ELR (cell line): ENCODE results near the gene EYA3.

Source experiments
- DNase-seq: peaks from one replicate; pipeline ENCODE4 v3.0.0-alpha.2; 2015; ENCODE audit warnings: low read depth

EYA3 gene

DNA sequence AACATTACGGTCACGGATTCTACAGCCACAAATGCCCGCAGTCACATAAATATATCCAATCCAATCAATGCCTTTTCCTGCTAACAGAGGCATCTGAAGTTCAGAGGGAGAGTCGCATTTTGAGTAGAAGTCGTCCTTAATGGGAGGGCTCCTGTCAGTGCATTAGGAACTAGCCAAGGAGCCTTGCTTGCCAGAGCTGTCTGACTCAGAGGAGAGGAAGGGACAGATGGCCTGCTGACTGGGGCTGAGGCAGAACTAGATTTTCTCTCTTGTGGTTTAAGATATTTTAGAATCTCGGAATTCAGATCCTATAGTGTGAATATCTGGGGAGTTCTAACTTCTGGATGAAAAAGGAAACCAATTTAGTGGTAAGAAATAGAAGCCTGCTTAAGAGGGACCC lies 118.0 kb downstream of the EYA3 start:
- DNase-seq: peak; percentile 84

DNA sequence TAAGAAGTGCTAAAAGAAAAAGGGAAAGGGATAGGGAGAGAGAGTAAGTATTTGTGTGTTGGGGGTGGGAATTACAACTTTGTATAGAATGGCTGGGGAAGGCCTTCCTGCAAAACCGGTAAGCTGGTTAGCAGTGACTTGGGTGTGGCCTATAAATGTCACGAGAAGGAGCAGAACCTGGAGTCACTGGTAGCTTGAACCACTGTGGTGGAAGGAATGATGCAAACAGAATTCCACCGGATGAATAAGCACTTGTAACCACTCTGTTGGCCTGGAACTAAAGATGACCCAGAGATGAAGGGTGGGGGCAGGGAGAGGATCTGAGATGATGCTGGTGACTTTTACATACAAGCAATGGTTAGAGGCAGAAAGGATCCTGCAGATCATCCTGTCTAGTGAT lies 119.7 kb downstream of the EYA3 start:
- DNase-seq: peak; percentile 96

DNA sequence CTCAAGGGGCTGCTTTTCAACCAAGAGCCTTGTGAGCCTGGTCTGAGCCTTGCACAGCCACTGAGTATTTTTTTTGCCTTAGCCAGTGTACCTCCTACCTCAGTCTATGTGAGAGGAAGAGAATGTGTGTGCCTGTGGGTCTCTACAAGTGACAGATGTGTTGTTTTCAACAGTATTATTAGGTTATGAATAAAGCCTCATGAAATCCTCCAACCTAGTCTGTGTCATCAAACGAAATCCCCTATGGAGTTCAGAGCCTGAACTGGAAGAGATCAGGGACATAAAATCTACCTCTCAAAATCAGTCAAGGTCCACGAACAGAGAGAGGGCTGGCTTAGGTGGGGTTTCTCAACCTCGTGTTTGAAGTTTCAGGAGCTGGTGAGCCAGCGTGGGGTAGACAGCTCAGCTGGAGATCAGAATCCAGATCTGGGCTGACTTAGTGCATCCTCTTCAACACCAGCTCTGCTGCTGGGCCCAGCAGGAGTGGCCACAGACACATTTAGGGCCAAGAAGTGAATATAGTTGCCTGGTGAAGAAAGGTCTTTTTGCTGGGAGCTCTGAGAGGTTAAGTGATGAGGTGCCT lies 120.4 kb downstream of the EYA3 start:
- peak; percentile 13 for DNase-seq

DNA sequence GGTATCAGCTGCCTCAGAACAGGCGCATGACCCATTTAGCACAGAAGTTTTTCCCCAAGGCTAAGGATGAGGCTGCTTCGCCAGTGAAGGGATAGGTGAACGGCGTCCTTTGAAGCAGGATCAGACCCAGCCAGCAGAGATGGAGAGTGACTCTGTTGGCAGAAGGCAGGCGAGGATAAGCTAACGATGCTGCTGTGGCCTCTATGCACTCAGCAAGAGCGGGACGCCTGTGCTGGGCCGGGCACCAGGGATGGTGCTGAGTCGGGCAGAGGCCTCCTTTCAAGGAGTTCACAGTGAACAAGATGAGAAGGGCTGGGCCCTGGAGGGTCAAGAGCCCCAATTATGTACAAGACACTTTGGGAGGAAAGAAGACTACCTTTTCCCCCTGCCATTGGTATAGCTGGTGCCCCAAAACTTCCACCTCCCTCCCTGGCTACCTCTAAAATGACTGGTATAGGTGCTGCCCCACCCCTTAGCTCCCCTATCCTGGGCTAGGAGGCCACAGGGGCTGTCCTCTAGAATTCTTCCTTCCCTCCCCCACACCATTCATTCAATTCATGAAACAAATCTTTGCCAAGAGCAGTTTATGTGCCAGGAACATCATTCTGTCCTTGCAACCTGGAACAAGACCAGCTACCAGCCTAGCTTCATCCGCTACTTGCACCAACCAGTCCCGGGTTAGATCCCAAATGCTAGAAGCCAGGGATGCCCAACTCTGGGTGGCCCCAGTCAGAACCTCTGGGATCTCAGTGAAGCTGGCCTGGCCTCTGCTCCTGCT lies 121.1 kb downstream of the EYA3 start:
- no peak for DNase-seq

DNA sequence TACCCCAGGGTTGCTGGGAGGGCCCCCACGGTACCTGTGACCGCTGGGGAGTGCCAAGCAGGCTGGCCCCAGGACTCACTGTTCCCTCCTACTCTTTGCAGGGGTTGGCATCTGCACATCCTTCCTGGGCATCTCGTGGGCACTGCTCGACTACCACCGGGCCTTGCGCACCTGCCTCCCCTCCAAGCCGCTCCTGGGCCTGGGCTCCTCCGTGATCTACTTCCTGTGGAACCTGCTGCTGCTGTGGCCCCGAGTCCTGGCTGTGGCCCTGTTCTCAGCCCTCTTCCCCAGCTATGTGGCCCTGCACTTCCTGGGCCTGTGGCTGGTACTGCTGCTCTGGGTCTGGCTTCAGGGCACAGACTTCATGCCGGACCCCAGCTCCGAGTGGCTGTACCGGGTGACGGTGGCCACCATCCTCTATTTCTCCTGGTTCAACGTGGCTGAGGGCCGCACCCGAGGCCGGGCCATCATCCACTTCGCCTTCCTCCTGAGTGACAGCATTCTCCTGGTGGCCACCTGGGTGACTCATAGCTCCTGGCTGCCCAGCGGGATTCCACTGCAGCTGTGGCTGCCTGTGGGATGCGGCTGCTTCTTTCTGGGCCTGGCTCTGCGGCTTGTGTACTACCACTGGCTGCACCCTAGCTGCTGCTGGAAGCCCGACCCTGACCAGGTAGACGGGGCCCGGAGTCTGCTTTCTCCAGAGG lies 121.9 kb downstream of the EYA3 start:
- peak; percentile 29 for DNase-seq

DNA sequence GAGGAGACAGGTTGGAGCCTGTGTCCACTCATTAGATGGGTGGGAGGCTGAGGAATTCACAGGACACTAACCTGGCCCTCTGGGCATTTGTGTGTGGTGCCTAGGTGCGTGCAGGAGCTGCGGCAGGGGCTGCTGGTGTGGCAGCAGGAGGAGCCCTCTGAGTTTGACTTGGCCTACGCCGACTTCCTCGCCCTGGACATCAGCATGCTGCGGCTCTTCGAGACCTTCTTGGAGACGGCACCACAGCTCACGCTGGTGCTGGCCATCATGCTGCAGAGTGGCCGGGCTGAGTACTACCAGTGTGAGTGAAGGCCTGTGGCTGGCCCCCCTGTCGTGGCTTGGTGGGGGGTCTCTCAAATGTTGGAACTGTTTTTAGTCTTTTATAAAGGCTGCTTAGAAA lies 125.0 kb downstream of the EYA3 start:
- DNase-seq: no peak

DNA sequence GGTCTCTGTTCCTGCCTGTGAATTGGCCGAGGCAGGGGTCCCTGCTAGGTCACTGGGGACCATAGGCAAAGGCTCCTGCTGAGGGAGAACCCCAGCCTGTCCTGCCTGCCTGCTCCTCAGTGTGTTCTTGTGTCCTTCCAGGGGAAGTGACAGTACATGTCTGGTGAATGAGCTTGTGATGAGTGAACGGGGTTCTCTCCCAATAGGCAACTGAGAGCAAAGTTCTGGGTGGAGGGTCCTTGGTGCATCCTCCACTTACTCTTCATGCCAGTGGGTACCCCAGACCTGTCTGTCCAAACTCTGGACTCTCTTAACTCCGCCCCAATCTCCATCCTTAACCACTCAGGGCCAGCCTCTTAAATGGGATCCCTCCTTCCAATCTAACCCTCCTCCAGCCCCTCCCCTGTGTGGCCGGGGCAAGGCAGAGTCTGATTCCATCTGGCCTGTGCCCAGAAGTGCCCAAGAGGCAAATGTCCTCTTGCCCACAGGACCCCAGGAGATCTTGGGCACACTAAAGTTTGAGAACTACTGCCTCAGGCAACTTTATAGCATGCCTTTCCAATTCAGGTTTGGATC lies 126.7 kb downstream of the EYA3 start:
- peak; percentile 38 for DNase-seq

DNA sequence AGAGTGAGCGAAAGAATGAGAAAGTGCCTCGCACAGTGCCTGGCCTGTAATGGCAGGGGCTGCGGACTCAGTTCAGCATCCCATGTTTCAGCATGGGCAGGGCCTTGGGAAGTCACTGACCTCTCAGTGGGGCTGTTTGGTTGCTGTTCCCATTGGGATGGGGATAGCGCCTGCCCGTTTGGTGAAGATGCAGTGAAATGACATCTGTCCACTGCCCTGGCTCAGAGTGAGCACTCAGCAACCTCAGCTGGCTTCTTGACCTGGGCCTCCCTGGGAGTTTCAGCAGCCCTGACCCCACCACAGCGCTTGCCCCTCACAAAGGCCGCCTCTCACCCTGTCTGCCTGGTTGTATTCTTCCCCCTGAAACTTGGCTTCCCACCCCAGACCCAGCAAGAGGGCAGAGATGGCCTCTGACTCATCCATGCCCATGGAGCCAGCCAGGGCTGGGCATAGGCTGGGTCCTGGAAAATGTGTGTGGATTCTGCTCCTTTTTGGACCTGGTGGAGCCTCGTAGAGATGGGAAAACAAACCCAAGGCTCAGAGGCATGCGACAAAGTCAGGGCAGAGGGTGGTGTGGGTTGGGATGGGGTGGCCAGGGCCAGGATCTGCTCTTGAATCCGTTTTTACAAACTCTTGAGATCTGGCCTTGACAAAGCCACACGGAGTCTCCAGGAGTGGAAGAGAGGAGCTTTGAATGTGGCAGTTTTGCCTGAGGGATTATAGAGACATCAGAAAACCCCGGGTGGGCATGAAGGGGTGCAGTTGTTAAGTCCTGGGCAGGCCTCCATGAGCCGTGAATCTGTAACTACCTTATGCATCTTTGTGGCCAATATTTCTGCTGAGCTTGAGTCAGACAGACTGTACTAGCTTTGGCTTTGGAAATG lies 127.4 kb downstream of the EYA3 start:
- DNase-seq: peak; percentile 27

DNA sequence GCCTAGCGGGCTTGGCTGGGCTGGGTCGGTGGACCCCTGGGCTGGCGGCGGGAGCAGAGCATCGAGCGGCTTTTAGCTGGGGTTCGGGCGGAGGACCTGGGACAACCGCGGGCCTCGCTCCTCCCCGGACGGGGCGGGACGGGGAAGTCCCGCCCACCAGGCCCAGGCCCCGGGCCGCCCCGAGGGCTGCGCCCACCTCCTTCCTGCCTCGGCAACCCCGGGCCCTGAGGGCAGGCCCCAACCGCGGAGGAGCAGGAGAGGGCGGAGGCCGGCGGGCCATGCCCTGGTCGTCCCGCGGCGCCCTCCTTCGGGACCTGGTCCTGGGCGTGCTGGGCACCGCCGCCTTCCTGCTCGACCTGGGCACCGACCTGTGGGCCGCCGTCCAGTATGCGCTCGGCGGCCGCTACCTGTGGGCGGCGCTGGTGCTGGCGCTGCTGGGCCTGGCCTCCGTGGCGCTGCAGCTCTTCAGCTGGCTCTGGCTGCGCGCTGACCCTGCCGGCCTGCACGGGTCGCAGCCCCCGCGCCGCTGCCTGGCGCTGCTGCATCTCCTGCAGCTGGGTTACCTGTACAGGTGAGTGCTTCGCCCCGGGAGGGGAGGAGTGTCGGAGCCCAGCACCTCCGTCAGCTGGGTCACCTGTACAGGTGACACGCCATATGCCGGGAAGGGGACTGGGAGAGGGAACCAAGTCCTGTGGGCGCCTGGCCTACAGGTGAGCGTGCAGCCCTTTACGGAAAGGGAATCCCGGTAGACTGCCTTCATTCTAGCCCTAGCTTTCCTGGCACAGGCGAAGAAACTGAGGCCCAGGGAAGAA lies 128.4 kb downstream of the EYA3 start, which contains the start of gene XKR8:
TSS of gene XKR8 (plus strand) at position 182 of the 812 bp plus-strand sequence. CDS start at position 279, 97 bp downstream.
- peak; percentile 84 for DNase-seq

DNA sequence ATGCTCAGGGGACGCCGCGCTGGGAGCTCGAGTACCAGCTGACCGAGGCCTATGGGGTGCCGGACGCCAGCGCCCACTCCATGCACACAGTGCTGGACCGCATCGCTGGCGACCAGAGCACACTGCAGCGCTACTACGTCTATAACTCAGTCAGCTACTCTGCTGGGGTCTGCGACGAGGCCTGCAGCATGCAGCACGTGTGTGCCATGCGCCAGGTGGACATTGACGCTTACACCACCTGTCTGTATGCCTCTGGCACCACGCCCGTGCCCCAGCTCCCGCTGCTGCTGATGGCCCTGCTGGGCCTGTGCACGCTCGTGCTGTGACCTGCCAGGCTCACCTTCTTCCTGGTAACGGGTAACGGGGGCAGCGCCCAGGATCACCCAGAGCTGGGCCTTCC lies 129.9 kb downstream of the EYA3 start:
- no peak for DNase-seq

DNA sequence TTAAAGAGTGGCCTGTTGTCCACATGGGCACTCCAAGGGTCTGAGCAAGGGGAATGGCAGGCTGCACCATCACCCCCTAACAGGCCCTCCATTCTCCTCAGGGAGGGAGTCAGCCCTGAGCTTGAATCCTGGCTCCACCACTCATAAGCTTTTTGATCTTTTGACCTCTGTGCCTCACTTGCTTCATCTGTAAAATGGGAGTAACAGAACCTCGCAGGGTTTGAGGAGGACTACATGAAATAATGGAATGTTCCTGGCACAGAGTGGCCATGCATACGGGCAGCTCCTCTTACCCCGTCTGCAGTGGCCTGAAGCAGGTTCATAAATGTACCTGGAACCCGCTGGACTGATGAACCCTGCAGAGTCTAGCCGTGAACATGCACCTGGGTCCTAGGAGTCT lies 130.8 kb downstream of the EYA3 start:
- no peak for DNase-seq

DNA sequence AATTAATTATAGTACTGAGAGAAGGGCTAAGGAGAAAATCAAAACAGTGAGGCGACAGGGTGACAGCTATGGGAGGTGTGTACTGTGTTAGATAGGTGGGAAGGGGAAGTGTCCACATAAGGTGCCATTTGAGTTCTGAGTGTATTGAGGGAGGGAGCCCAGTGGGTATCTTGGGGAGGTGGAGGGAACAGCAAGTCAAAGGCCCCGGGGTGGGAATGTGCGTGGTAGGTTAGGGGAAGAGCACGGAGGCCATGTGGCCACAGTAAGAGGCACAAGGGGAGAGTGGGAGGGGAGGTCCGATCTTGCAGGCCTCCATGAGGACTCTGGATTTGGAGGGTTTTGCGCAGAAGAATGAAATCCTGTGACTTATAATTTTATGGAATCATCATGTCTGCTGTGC lies 131.6 kb downstream of the EYA3 start:
- DNase-seq: no peak

DNA sequence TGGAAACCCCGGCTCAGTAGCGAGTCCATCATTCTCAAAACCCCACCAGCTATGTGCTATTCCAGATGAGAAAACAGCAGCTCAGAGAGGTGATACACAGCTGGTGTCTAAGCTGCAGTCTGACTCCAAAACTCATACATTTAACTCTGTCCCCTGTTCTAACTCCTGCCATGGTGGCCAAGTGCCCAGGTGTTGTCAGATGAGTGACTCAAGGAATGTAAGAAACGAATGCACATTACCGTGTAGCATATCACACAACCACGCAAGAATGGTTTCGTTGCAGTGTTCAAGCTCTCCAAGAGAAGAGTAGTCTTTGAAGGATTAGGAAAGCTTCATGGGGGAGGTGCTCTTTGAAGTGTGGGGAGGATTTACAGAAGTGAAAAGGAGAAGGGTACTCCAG lies 133.3 kb downstream of the EYA3 start:
- no peak for DNase-seq

DNA sequence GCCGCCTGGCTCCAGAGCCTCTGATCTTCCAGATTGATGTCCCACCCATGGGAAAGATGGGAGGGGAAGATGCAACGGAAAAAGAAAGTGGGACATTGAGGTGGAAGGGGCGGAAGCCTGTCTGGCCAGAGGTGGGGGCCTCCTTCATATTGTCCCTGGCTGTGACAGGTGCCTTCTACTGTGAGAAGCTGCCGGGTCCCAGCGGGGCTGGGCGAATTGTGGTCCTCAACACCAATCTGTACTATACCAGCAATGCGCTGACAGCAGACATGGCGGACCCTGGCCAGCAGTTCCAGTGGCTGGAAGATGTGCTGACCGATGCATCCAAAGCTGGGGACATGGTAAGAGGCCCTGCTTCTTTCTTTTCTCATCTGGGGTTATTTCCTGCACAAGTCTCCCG lies 134.2 kb downstream of the EYA3 start:
- DNase-seq: no peak

DNA sequence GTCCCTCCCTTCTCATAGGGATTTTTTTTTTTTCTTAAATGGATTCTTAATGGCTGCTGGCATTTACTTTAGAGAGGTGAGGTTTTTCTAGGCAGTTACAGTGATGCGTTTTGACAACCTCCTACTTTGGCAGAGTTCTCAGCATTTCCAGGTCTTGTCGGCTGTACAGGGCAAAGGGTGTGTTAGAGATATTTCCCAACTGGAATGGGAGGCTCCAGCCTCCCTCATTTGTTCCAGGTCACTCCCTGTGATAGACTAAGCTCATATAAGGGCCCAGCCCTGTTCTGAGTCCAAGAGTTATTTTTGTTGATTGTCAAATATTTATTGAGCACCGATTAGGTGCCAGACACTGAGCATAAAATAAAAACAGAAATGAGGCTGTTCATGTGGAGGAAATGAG lies 136.3 kb downstream of the EYA3 start:
- DNase-seq: no peak

DNA sequence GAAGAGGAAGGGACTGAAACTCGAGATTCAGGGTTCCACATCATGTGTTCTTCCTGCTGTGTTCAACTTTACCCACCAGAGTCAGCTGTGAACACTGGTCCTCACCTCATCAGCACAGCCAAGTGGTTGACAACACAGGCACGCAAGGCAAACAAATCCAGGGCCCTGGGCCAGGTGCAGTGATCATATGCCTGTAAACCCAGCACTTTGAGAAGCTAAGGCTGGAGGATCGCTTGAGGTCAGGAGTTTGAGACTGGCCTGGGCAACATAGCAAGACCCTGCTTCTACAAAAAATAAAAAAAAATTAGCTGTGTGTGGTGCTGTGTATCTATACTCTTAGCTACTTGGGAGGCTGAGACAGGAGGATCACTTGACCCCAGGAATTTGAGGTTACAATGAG lies 137.0 kb downstream of the EYA3 start:
- no peak for DNase-seq

DNA sequence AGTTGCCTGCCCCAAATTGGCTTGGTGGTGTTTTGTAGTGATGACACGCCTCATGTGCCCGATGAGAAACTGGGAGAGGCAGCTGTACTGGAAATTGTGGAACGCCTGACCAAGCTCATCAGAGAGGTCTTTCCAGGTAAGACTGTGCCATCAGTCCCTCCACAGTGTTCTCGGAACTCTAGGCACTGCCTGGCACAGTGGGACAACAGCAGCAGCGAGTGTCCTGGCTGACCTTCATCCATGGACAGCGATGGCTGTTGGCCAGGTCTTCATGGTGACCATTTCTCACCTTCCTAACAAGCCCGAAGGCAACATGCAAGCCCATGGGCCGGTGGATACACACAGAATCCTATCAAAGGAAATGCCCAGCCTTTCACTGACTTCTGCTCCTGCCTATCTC lies 139.4 kb downstream of the EYA3 start:
- DNase-seq: no peak

DNA sequence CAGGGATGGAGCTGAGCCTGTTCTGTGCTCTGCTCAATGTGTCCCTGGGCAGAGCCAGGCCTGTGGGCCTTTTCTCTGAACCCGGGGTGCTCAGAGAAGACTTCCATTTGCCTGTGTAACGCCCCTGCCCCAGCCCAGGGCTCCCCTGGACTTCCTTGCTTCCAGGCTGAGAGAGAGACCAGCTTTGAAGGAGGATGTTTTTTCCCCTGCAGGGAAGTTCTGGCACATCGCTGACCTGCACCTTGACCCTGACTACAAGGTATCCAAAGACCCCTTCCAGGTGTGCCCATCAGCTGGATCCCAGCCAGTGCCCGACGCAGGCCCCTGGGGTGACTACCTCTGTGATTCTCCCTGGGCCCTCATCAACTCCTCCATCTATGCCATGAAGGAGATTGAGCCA lies 143.4 kb downstream of the EYA3 start:
- no peak for DNase-seq

DNA sequence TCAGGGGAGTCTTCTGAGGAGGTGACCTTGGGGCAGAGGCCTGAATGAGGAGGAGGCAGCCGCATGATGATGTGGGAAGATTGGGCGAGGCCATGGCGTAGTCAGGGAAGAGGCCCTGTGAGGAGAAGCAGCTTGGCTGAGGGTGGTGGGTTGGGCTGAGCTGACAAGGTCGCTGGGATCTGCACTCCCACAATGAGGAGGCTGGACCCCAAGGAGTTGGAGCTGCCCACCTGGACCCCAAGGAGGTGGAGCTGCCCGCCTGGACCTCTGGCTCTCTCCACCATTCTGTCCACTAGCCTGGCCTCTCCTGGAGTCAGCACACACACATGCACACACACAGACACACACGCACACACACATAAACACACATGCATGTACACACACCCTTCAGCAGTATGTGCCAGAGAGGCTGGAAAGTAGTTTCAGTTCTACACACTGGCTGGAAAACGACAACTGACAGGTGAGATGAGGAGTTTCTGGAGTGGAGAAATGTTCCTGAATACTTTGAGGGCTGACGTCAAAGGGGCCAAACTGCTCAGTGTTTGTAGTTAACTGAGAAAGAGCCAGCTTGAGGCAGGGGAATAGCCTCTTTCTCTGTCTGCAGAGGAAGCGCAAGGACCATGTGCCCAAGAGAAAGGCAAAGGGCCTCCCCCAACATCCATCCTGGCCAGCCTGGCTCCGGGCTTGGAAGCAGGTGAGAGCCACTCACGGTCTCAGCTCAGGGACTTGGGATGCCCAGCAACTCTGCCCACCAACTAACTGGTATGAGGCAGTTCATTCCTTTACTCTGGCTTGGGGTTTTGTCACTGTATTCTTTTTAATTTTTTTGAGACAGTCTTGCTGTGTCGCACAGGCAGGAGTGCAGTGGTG lies 146.5 kb downstream of the EYA3 start:
- no peak for DNase-seq
